Non-pigmented ciliary epithelial cell (primary cell): Measurements from ENCODE around the gene STK32B.
"Not testable (repeated sequence)": the region's sequence is repeated elsewhere in the genome, so short reads cannot be mapped to it uniquely, and the experiment has no call there.

Experiments used
- DNase-seq: peaks from one replicate; pipeline ENCODE4 v3.0.0-alpha.2; 2010; ENCODE audit warnings: low read depth

Gene STK32B

GRCh38 chr4:5395781-5396180, 344.5 kb downstream of the STK32B start:
- DNase-seq = no peak

DNA sequence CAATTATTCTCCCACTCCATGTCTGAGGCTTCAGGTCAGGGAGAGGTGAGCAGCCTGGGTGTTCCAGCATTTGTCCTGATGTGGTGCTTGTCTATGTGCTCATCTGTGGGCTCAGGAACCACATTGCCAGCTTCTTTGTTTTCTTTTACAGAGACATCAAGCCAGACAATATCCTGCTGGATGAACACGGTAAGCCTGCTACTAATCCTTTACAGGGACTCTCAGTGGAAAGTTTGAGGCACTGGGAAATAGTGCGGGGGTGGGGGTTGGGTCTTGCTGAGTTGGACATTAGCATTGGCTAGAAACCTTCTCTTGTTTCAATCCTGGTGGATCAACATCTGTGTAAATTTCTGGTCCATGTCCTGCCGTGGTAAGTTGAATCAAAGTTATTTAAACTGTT, 346.8 kb downstream of the STK32B start:
- DNase-seq = no peak

DNA sequence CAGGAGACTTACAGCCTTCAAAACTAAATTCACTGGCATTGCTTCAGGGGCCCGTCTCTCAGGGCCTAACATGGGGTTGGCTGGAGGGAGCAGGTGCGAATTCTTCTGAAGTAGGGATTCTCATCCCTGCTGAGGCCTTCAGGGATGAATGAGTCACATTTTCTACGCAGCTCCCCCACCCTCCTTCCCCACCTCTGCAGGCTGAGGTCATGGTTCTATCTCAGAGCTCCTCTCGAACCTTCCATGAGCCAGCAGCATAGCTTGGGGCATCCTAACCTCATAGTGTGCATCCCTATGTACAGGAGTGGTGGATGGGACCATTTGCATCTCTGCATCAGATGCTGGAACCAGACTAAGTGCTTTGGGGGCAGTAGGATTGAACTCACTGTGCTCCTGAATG, 347.8 kb downstream of the STK32B start:
- DNase-seq = no peak

DNA sequence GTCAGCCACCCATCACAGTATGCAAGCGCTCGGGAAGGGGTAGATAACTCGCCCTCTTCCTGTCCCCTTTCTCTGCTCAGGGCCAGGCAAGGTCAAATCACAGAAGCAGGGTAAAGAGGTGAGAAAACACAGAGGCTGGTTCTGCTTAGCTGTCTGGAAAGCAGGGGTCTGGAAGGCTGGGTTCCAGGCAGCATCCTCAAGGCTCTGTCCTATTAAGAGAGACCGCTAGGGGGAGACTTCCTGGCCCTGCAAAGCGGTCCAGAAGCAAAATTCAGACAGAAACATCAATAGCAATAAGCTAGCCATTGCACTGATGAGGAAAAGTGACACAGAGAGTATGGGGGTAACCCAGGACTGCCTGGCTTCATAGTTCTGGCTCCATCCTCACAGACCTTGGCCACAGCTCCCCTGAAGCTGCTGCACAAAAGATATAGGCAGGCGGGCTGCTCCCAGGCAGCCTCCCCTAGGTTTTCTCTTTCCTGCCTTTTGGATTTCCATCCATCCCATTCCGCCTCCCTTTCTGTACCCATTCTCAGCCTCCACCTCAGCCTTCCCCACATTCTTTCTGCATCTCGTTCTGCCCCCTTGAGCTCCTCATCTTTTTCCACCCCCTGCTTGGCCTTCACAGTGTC, 348.6 kb downstream of the STK32B start:
- DNase-seq = no peak

- no peak for DNase-seq
These were observed 352.6 kb downstream of the STK32B start for GRCh38 chr4:5403746-5404497.

- DNase-seq = no peak
These were observed 358.0 kb downstream of the STK32B start for GRCh38 chr4:5409237-5409636.

DNA sequence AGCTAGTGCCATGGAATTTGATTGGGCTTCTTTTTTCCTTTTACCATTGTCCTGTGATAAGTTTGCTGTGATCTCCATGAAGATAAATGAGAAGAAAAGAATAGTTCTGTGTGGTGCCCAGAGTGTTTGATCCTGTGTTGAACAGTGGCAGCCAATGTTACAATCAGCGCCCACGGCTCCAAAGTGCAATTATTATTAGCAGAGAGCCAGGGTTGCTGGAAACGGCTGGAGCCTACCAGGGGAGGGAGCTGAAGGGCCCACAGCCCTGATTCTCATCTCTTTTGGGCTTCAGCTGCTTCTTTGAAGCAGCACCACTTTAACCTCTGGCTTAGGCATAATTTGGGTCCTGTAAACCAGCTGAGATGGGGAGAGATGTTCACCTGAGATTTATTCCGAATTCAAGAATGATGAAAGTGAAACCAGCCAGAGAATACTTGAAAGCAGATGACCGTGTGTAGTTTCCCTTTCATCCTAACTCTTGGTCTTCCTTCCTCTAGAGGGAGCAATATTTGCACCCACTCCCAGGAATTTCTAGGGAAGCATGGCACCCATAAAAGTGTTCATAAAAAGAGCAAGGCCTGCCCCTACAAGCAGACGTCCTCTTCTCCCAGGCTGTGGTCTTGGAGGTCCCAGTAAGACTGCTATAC, 358.8 kb downstream of the STK32B start:
- DNase-seq = no peak

- DNase-seq = no peak
These were observed 361.0 kb downstream of the STK32B start for GRCh38 chr4:5412296-5412695.

DNA sequence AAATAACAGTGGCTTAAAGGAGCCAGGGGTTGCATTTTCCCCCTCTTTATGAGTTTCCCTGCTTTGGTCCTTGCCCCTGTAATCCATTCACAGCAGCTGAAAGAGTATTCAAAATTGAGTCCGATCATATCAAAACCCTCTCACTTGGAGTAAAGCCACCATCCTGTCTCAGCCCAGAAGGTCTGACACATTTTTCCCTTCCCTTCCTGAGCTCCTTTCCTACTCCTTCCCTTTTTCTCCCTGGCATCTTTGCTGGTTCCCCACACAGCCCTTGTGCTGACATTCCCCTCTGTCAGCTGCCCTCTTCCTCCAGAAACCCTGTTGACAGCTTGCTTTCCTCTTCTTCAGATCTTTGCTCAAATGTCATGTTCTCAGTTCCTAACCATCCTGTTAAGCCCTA, 361.5 kb downstream of the STK32B start:
- DNase-seq = no peak

DNA sequence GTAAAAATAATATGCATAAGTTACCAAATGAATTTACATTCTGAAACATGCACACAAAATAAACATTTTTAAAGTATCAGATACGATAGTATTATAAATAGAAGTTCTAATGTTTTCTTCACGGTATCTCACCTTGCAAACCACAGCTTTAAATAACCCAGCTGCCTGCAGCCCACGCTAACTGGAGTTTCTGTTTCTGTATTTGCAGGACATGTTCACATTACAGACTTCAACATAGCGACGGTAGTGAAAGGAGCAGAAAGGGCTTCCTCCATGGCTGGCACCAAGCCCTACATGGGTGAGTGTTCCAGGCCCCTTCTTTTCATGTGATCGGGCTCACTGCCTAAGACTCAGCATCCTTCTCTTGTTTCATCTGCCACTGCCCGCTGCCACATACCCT, 365.4 kb downstream of the STK32B start:
- DNase-seq = no peak

- no peak for DNase-seq
These were observed 369.0 kb downstream of the STK32B start for GRCh38 chr4:5420266-5420665.

DNA sequence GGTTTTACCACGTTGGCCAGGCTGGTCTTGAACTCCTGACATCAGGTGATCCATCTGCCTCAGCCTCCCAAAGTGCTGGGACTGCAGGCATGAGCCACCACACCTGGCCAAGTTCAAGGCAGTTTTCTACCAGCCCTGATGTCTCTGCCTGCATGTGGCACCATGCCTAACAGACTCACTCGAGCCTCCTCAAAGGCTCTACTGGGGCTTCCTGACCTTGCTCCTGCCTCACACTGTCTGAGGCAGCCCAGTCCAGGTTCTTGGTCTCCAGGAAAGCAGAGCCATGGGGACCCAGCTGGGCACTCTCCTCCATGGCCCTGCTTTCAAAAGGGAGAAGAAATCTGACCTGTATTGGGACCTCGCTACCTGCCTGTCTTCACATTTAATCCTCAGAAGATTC, 370.1 kb downstream of the STK32B start:
- no peak for DNase-seq

DNA sequence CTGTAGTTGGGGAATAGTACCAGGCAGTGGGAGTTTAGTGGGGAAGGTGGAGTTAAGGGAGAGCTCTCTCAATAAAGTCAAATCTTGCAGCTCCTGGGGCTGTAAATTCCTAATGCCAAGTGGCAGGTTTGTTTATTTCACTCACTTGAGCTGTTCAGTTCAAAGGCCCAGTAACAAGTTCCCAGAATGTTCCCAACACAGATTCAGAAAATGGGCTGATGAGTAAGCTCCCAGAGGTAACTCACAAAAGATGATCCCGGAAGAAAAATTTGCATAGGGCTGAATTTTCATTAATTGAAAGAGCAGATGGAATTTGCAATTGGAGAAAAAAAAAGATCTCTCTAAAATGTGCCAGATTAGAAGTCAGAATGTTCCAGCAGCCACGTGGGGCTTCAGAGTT, 370.9 kb downstream of the STK32B start:
- no peak for DNase-seq

GRCh38 chr4:5423670-5424069, 372.4 kb downstream of the STK32B start:
- no peak for DNase-seq

GRCh38 chr4:5424211-5424610, 372.9 kb downstream of the STK32B start:
- DNase-seq = no peak

- no peak for DNase-seq
These were observed 373.6 kb downstream of the STK32B start for GRCh38 chr4:5424901-5425300.

DNA sequence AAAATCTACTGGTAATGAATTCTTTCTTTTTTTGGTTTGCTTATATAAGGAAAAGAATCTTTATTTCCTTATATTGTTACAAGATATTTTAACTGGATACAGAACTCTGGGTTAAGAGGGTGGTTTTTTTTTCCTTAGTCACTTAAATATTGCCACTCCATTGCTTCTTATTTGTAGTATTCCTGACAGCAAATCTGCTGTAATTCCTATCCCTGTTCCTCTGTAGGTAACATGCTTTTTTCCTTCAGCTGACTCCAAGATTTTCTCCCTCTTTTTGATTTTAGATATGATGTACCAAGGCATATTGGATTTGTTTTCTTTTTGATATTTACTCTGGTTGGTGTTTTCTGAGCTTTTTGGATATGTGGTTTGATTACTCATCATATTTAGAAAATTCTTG, 378.5 kb downstream of the STK32B start:
- DNase-seq = no peak

- no peak for DNase-seq
These were observed 381.9 kb downstream of the STK32B start for GRCh38 chr4:5433196-5433595.

DNA sequence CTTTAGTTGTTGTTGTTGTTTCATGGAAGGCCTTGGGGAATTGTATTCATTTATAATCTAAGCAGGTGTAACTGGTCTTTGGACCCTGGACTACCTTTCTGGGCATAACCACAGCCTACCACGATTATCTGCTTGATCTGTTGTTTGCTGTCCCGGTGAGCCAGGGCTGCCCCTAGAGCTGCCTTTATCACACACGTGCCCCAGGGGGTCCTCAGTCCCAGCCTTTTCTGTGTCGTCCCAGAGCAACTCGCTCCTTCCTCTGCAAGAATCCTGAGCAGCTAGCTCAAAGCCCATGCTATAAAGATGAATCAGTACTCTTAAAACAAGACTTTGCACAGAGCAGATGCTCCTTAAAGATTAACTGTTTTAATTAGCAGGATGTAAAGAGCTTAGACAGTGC, 383.9 kb downstream of the STK32B start:
- DNase-seq = no peak

- DNase-seq = no peak
These were observed 384.5 kb downstream of the STK32B start for GRCh38 chr4:5435823-5436222.

DNA sequence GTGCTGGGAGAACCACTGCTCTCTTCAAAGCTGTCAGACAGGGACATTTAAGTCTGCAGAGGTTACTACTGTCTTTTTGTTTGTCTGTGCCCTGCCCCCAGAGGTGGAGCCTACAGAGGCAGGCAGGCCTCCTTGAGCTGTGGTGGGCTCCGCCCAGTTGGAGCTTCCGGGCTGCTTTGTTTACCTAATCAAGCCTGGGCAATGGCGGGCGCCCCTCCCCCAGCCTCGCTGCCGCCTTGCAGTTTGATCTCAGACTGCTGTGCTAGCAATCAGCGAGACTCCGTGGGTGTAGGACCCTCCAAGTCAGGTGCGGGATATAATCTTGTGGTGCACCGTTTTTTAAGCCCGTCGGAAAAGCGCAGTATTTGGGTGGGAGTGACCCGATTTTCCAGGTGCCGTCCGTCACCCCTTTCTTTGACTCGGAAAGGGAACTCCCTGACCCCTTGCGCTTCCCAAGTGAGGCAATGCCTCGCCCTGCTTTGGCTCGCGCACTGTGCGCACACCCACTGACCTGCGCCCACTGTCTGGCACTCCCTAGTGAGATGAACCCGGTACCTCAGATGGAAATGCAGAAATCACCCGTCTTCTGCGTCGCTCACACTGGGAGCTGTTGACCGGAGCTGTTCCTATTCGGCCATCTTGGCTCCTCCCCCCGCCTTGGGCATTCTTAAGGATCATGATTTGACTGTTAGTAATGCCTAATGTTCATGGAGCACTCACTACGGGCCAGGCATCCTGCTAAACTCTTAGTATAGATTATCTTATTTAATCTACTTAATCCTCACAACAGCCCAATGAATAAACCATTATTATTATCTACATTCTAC, 392.9 kb downstream of the STK32B start:
- DNase-seq = not testable (repeated sequence)

- no peak for DNase-seq
These were observed 393.7 kb downstream of the STK32B start for GRCh38 chr4:5444918-5445517.
